AG09309 (cell line): ENCODE measurements around the gene PROM2.

ENCODE experiments used
- DNase-seq: peaks from one replicate; pipeline ENCODE4 v3.0.0-alpha.2; 2010; ENCODE audit warnings: low read depth
- H3K4me3 ChIP-seq: 2 replicates; pipeline ENCODE4 v1.5.1; 2011; ENCODE audit warnings: mild to moderate bottlenecking, low read depth, low read length, moderate library complexity; ENCODE audit not compliant: control insufficient read depth
- CTCF ChIP-seq: IDR thresholded peaks from 2 replicates; pipeline ENCODE4 v1.5.1; 2011; ENCODE audit warnings: mild to moderate bottlenecking, low read depth, low read length, inconsistent platforms; ENCODE audit not compliant: insufficient read depth, control insufficient read depth; ENCODE audit errors: missing control alignments

Gene PROM2

GRCh38 chr2:95284886-95285541 is 10.8 kb downstream of the PROM2 start:
- H3K4me3 ChIP-seq: no peak overlapping the region
- DNase-seq: no peak
- no peak for TF ChIP-seq CTCF

- H3K4me3 ChIP-seq: no peak overlapping the region
- DNase-seq: no peak
- no peak for TF ChIP-seq CTCF
Observed at GRCh38 chr2:95285542-95285932, 11.3 kb downstream of the PROM2 start.

DNA sequence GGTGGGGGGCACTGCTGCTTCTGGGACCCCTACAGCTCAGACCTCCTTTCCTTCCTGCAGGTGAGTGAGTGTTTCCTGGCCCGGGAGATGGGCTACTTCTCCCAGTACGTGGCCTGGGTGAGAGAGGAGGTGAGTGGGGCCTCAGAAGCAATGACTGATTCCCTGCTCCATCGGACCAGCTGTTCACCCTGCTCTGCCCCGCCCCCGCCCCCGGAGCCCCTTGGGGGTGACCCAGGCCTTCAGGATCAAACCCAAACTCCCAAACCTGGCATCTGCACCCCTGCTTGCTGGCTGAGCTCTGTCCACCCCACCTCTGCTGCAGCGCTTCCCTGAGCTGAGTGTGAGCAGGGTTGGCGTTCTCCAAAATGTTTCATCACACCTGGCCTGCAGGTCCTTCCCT is 13.1 kb downstream of the PROM2 start:
- no peak overlapping the region for H3K4me3 ChIP-seq
- no peak for TF ChIP-seq CTCF
- DNase-seq: no peak

GRCh38 chr2:95287806-95288205 is 13.6 kb downstream of the PROM2 start:
- H3K4me3 ChIP-seq: no peak overlapping the region
- no peak for DNase-seq
- no peak for TF ChIP-seq CTCF

- DNase-seq: no peak
- no peak for TF ChIP-seq CTCF
Observed at GRCh38 chr2:95289253-95289652, 15.0 kb downstream of the PROM2 start.

GRCh38 chr2:95291222-95291621 is 17.0 kb downstream of the PROM2 start:
- no peak for TF ChIP-seq CTCF
- H3K4me3 ChIP-seq: no peak overlapping the region
- DNase-seq: no peak

More at GRCh38 chr2:95289253-95289652, 15.0 kb downstream of the PROM2 start:
- H3K4me3 ChIP-seq: no peak overlapping the region
